Fibroblast of peridontal ligament (primary cell): ENCODE data around the gene SPATA19.
"Not testable (repeated sequence)": the region's sequence is repeated elsewhere in the genome, so short reads cannot be mapped to it uniquely, and the experiment has no call there.

Experiments used
- DNase-seq: peaks from one replicate; pipeline ENCODE4 v3.0.0-alpha.2; 2010; ENCODE audit errors: extremely low read depth

Gene SPATA19, protein sequence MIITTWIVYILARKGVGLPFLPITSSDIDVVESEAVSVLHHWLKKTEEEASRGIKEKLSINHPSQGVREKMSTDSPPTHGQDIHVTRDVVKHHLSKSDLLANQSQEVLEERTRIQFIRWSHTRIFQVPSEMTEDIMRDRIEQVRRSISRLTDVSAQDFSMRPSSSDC

DNA sequence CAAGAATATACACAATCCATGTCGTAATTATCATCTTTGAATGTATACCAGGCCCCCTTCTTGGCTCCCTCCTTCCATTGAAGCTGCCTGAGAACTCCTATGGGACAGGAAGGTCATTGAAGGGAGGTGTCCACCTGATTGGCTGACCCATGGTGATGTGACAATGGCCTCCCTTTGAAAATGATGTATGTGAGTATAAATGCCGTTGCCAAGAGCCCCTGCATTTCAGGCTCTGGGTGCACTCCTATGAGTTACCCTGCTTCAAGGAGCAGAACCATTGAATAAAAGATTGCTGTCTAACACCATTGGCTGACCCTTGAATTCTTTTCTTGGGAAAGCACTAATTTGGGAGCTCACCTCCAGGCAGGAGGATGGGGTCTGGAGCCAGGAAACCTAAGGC lies at the start of gene SPATA19:
SPATA19 (minus strand) TSS at position 101 of the 400 bp plus-strand sequence; CDS start at position 34, 67 bp downstream.
- no peak for DNase-seq

DNA sequence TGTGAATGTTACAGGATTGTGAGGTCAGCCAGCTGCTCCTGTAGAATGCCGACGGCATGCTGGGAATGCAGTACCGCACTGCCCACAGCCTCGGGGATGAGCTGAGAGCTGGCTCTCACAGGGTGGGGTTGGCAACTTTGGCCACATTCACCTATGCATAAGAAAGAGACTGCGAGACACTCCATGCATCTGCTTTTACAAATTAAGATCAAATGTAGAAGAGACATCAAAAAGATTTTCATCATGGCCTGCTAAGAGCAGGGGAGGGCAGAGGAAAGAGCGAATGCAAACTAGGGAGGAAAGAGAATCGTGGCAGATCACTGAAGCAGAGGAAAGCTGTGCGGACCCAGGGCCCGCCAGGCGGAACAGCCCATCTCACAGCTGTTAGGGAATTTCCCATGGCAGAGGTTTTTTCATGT lies 49.8 kb upstream of the SPATA19 start:
- no peak for DNase-seq

DNA sequence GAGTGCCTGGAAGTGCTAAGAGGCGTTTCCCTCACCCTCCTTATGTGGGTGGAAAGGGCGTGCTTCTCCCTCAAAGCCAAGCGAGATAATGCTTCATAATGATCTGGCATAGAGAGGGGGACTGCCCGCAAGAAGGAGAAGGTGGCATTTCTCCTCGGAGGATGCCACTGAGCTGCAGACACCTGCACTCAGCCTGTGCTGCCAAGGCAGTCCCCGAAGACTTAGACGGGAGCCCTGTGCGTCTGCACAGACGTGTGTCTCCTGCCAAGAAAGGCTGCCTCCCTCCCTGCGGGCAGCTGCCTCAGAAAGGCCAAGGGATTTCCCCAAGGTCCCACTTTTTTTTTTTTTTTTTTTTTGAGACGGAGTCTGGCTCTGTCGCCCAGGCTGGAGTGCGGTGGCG lies 48.1 kb upstream of the SPATA19 start:
- no peak for DNase-seq

DNA sequence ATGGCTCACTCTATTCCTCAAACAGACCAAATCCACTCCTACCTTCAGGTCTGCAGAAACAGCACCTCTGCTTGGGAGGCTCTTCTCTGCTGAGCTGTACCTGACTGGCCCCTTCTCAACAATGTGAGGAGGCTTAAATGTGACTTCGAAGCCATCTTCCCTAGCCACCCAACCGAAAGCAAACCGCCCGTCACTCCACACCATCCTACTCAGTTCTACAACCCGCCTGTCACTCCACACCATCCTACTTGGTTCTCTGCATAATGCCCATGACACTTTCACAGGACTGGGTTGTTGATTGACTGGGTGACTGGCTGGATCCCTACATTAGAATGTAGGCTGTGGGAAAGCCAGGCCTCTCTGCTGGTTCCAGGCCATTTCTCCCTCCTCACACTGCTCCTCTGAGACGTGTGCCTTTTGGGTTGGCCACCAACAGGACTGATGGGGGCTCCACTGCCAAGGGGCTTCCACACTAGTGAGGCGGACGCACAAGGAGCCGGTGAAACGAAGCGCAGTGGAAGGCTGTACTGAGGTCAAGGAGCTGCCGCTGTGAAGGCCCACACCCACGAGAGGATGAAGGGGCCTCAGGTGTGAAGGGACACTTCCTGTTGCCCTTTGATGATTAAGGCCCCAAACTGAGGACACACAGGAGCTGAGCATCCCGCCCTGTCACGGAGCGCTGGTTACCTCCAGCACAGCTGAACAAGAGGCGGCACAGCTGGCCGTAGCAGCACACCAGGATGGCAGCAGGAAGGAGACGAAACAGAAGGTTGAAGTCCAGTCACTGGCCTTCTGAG lies 47.5 kb upstream of the SPATA19 start:
- DNase-seq, result no peak

DNA sequence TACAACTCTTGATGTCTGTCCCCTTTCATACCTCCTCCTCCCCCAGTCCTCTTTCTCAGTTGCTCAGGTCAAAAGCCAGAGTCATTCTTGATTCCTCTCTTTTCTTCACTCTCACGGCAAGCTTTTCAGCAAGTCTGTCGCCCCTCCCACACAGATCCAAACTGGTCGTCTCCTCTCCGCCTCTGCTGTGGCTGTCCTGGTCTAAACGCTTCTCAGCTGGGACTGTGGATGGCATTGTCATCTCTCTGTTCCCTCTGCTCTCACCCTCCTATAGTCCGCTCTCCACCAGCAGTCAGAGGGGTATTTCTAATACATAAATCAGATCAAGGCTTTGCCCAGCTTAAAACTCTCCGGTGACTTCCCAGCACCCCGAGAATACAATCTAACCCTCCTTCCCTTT lies 46.8 kb upstream of the SPATA19 start:
- DNase-seq, result no peak

DNA sequence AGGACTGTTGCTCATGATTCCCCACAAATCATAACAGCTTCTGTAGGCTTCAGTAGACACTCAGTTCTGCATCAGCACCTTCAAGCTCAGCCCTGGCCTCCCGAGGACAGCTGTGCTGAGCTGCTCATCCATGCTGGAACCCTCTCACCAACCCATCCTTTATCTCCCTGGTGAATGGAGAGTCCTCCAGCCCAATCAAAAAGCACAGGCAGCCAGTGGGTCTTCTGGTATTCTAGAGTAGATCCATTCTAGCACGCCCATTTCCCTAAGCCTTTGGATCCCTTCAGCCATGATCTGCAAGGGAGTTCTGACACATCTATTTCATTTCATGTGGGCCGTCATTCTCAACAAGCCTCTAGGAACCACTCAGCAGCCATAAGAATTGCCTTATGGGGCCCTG lies 44.6 kb upstream of the SPATA19 start:
- no peak for DNase-seq

DNA sequence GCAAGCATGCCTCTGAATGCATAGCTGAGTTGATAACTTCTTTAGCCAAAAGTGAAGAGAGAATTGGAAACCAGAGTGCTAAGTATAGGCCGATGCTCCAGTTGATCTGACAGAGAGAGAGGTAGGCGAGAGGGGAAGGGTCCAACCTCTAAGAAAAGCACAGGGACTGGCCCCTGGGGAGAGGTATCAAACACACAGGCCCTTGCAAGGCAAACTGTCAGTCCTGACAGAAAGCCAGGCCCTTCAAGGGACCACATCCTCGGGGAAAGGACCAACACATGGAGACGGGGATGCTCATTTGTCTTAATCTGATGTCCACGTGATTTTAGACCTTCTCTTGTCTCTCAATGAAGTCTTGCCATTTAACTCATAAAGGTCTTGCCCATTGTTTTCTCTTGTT lies 43.9 kb upstream of the SPATA19 start:
- no peak for DNase-seq

DNA sequence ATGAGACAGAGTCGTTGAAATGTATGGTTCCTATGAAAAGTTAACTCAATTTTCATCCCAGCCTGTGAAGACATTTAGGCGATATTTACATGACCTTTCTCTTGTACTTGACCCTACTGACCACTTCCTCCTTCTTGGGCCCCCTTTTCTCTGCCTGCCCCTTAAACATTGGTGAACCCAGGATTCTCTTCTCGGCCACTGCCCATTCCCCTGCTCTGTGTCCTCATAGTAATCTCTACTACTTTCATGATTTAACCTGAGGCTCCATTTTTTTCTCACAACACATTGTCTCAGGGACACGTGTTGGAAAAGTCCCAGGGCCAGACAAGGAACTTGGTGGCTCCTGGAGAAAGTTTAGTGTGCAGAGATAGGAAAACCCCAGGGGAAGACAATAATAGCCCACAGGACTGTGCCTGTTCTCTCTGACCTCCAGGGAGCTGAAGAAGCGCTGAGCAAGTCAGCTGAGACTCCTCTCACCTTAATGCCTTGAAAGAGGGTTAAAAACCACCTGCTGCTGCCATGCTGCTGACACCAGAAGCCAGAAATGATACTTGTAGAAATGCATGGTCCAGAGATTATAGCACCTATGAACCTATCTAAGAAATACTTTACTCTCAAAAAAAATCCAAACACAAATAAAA lies 42.5 kb upstream of the SPATA19 start:
- DNase-seq, result no peak

DNA sequence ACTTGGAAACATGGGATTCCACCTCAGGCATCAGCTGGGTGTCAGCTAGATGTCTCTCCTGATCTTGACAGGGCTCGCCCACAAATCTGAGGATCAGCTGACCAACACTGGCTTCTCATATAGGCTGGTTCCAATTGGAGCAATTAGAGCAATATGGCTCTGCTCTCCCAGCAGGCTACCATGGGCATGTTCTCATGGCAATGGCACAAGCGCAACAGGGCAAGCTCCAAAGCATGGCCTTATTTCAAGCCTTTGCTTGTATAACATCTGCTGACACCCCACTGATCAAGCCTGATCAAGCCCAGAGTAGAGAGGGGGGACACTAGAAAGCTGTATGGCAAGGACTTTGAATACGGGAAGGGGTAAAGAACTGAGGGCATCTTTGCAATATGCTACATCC lies 40.7 kb upstream of the SPATA19 start:
- DNase-seq, result no peak

DNA sequence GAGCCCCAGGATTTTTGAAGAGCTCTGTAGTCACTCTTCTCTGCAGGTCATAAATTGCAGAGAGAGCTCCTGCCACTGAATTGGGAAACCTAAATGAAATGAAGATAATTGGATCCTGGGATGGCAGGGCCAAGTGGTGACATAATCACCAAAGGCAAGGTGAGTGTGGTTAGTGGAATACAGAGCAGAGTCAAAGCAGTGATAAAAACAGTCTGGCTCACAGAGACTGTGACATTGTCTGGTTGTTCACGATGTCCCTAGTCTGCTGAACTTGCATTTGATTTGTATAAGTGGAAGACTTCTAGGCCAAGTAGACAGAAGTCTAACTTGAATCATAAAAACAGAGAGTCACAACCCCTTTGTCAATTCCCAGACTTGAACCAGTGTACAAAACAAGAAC lies 26.8 kb upstream of the SPATA19 start:
- no peak for DNase-seq

DNA sequence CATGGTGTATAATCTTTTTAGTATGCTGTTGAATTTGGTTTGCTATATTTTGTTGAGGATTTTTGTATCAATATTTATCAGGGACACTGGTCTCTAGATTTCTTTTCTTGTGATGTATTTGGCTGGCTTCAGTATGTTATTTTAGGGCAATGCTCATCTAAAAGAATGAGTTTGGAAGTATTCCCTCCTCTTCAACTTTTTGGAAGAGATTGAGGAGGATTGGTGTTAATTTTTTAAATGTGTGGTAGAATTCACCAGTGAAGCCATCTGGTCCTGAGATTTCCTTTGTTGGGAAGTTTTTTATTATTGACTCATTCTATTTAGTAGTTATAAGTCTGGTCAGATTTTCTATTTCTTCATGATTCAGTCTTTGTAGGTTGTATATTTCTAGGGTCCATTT lies 22.1 kb upstream of the SPATA19 start:
- DNase-seq, result no peak

DNA sequence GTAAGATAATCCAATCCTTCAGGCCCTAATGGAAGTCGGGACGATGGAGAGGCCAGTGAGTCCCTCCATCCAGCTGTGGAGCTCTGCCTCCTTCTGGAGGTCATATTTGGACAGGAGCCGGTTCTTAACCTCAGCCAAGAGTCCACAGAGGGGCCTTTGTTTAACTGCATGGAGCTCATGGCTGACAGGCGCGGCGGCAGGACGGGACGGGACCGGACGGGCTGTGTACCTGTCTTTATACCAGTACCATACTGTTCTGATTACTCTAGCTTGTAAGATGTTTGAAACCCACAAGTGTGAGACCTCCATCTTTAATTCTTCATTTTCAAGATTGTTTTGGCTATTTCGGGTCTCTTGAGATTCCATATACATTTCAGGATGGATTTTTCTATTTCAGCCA lies 20.2 kb upstream of the SPATA19 start:
- no peak for DNase-seq

DNA sequence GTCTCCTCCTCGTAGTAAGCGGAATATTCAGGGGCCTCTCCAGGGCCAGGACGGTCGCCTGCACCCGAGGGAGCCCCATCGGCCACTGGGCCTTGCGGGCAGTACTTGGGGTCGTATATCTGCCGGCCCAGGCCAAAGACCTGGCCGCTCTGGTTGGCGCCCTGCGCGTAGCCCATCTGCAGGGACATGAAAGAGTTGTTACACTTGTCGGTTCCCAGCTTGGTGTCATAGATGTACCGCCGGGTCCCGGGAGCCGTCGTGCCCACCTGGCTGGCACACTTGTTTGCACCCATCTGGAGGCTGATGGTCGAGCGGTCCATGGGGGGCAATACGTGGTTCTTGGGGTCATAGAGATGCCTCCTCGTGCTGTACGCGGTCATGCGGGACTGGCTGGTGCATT lies 19.4 kb upstream of the SPATA19 start:
- DNase-seq, result no peak

DNA sequence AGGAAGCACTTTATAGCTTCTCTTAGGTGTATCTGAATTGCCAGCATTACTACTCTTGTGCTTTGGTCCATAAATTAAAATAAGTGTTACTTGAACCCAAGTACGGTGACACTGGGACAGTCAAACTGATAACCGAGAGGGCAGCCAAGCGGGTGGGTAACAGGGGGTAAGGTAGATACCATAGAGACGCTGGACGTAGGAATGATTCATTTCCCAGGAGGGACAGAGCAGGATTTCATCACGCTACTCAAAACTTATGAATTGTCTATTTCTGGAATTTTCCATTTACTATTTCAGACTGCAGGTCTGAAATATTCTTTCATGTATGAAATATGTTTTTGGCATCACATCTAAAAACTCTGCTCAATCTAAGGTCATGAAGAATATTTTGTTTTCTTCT lies 14.8 kb upstream of the SPATA19 start:
- DNase-seq, result no peak

DNA sequence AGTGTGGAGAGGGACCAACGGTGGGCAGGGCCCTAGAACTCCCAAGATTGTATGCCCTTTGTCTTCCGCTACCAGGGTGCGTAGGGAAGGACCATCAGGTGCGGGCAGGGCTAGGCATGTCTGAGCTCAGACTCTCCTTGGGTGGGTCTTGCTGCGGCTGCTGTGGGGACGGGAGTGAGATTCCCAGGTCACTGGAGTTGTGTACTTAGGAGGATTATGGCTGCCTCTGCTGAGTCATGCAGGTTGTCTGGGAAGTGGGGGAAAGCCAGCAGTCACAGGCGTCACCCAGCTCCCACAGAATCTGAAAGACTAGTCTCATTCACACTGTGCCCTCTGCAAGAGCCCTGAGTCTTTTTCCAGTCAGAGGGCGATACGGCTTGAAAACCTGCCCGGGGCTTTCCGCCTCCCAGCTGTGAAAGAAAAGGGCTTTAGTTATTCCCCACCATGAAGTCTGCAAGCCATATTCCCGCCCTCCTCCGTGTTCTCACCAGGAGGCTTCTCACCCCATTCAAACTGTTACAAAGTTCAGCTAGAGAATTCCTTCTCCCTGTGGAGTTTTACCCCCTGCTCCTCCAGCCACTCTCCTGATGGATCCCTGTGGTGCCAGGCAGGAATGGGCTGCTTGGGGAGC lies 9.1 kb upstream of the SPATA19 start:
- DNase-seq, result not testable (repeated sequence)

DNA sequence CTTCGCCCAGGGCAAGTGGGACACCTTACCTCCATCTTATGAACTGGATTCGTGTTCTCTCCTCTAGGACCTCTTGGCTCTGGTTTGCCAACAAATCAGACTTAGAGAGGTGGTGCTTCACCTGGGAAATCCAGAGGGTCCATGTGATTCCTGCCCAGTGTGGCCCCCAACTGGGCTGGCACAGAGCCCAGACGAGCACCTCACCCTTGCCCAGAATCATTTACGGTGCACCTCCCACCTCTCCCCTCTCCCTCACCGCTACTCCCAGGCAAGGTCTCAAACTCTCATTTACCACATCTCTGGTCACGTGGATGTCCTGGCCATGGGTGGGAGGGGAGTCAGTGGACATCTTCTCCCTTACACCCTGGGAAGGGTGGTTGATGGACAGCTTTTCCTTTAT lies 1.1 kb downstream of the SPATA19 start:
- no peak for DNase-seq

DNA sequence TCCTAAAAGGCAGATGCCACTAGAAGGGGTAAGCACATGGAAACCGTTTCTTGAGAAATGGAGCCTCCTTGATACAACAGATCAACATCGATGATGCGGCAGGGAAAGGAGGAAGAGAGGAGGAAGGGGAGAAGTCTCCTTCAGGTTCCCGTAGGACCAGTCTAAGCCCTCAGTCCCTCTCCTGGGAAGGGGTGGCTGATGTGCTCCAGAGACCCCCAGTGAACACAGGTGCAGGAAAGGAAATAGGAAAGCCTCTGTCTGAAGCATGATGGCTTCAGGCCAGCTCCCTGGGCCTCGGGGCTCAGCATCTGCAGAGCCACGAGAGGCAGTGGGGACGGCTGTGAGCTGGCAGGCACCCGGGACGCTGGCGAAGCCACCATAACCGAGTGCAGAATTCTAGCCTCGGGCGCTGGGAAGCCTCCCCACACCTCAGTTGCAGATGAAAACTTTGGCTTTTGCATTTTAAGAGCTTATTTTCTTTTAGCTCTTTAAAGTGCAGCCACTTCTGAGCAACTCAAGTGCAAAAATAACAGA lies 1.8 kb downstream of the SPATA19 start:
- no peak for DNase-seq

DNA sequence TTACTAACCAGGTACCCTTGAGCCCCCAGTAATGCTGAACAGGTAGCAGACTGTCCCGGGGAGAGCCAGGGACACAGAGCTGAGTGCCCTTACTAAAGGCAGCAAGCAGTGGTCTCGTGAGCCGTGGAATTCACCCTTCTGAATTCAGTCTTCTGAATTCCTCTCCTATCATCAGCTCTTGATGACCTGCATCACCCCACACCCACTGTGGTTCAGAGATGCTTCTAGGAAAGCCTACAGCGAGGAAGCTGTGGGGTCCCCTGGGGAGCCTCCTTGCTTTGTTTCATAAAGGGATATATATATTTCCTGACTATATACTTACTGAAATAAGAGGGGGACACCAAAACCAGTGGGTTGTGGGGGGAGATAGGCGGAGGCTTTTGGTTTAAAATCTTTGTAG lies 2.6 kb downstream of the SPATA19 start:
- no peak for DNase-seq

DNA sequence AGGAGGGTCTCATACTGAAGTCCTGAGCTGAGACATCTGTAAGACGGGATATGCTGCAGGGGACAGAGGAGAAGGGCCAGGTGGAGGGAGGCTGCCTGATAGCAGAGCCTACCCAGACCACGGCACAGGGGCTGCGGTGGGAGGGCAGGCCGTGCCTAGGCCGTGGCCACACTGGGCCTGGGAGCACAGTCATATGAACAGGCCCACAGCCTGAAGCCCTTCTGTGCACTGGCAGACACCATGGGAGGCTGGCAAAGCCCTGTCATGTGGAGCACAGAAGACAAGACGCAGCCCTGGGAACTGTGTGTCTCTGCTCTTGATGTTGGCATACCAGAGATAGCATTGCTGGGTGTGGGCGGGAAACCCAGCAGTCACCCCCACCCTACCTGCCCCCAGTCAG lies 3.3 kb downstream of the SPATA19 start:
- no peak for DNase-seq

DNA sequence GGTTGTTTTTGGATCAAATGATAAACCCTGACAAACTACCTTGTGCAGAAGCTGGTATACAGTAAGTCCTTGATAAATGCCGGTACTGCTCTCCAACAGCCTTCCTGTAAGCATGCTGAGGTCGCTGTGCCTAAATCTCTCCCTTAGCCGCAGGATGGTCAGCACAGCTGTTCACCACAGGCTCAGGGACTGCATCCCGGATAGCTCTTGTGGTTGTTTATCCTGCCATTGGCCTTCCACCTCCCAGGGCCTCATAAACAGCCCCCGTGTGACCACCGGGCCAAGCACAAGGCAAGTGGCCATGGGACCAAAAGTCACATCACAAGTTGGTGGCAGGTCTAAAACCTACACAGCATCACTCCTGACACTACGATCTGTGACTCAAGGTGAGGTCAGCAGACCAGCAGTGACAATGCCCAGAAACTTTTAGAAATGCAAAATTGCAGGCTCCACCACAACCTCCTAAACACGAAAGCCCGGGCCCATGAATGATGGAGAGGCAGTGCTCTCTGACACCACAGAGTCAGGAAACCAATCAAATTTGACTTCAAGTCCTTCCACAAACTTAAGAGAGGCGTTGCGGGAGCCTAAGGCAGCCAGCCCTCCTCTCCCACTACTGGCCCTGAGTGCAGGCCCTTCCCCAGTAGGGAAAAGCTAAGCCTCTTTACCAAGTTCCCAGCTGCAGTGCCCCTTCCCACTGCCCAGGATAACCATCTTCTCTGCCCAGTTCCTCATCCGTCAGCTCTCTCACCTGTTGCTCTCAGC lies 3.9 kb downstream of the SPATA19 start:
- DNase-seq, result no peak

DNA sequence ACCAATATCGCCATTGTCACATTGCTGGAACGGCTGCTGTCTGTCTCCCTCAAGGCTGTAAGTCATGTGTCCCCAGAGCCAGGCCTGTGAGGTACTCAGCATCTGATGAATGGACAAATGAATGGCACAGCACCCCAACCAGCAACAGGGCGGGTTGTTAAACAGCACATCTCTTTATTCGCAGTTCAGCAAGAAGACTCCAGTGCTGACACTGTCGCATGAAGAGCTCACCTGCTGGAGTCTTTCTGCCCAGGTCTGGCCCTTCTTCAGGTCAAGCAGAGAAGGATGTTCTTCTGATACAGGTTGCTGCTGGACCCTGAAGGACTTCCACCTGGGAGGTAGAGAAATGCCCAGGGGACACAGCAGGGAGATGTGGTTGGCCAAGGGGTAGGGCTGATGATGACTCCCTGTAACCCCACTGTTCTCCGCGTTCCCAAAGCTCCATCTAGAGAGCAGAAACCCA lies 4.8 kb downstream of the SPATA19 start:
- DNase-seq, result no peak
